Measurements from ENCODE around the gene RERE.

Gene RERE

DNA sequence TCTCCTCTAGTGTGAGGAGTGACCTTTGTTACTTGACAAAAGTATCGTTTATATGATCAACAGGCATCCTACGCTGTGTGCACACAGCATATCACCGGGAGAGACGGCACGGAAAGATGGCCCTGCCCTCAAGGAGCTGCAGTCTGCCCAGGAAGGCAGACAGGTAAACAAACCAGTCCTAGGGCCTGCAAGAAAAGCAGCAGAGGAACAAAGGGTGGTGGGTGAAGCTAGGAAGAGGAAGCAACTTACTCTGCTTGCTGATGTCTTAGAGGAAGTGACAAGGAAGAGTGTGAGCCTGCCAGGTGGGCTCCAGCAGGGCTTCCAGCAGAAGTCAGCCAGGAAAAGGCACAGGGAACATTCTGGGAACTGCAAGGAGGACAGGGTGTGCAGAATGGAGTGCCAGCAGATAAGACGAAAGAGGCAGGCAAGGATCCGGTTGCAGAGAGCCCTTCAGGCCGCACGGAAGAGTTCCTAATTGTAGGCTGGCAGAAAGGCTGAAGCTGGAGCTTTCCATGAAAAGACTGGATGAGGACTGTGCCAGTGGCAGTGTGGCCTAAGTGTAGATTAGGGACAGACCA lies 392.8 kb downstream of the RERE start:
- DNase-seq (ENCODE audit: low read depth) = peak; percentile 37

DNA sequence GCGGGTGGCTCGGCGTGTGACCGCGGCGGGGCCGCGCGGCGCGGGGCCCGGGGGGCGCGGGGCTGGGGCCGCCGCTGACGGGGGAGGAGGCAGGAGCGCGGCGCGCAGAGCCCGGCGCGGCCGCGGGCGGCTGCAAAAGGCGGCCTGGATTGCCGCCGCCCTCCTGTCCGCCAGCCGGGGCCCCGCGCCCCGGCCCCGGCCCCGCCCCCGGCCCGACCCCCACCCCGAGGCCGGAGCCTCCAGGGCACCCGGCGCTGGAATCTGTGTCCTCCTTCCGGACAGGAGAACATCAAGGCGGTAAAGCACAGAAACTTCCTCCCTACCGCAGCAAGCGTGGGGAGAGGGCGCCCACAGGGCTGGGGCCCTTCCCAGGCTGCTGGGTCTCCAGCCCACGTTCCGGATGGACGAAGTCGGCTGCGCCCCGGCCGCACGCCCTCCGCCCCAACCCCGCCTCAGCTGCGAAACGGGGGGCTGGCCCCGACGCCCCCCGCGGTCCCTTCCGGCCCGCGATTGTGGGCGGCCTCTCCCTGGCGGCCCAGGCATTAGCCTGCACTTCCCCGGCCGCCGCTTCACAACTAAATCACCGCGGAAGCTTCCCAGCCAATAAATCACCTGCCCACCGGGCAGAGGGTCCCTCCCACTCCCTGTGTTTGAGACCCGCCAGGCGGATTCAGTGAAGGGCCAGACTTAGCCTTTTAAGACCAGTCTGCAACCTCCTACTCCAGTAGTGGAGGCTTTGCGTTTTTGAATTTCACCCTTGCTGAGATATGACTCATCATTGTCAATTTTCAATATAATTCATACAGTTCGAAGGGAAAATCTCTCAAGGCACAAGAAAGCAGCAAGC lies 393.5 kb downstream of the RERE start:
- DNase-seq (ENCODE audit: low read depth) = peak; percentile 17

DNA sequence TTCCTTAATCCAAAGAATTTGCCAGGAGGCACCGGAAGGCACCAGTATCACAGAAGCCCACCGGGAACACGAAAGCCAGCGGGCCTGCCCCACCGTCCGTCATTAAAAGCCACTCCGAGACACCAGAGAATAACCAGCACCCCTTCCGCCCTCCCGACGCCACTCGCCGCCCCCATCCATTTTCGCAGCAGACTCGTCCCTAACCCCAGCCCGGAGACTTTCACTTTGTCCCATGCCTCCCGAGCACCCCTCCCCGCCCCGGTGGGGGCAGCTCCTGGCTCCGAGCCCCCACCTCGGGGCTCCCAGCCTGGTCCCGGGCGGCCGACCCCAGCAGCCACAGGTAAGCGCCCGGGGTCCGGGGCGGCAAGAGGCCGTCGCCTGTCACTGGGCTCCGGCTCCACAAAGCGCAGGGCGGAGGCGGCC lies 394.2 kb downstream of the RERE start:
- DNase-seq (ENCODE audit: low read depth) = peak; percentile 29

DNA sequence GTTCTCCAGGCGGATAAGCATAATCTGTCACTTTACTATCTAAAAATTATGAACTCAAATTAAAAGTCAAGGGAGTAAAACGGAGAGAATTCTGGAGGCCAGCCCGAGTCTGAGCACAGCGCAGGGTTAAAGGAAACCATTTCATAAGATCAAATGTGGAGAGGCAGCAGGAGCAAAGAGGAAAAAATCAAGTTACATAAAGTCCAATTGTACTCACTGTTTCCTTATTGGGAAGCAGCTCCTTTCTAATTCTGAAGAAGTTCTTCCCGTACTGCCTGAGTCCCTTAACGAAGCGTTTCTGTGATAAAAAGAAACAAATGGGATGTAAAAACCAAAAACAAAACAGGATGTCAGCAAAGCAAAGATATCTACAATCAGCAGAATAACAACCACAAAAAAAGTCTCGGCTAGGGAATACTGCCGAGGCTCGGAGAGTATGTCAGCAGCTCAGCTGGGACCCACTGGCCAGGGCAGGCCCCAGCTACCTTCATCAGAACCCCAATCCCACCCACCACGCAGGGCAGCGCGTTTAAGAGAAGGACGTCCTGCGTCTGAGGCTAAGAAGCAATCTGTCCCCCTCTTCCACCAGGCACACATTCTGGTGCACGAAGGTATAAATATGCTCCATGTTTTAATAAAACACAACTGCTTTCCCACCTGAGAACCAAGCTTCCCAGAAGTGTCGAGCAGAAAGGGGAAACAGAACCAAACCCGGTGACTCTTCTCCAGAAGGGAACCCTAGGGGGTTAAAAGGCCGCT lies 394.8 kb downstream of the RERE start:
- no peak for DNase-seq (ENCODE audit: low read depth)

DNA sequence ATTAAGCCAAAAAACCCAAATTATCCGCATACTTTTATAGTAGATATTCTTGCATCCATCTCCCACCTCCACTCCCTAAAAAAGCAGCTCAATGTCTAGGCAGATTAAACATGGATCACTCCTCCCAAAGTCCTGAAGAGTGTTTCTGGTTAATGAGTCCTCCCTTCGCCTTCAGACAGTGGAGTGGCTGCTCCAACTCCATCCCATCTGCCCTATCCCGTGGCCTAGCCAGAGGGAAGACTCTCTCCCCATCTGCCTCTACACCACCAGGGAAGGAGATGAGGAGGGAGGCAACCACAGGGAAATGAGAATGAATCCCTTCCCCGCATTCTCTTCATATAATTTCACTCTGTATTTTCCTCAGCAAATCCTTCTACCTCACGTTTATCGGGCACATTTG lies 395.7 kb downstream of the RERE start:
- no peak for DNase-seq (ENCODE audit: low read depth)

DNA sequence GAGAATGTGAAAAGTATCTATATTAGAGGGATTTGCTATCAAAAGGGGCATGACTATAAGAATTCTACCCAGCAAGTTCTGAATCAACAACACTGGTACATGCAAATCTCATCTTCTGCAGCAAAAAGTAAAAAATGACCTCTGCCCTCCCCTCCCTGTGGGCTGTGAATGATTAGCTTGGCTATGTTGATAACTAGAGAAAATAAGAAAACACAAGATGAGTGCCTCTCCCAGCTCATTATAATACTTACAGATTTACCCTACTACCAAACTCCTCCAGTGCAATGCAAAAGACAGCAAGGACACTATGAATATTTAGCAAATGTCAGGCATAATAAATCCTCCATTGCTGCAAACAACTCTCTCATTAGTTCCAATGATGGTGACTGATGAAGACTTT lies 397.1 kb downstream of the RERE start:
- no peak for DNase-seq (ENCODE audit: low read depth)

DNA sequence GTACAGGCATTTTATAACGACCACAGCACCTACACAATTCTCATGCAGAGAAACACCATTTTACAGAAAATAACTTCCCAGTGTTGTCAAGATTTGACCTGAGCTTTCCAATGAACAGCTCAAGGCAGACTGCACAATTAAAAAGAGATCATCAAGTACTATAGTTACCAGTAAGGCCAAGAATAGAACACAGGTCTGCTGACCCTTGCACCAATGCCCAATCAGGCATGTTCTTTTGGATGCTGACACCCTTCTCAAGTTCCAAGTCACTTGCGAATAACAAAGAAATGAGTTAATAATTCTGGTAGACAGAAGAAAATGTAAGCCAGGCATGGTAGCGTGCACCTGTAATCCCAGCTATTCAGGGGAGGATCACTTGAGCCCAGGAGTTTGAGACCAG lies 397.6 kb downstream of the RERE start:
- DNase-seq (ENCODE audit: low read depth) = no peak

DNA sequence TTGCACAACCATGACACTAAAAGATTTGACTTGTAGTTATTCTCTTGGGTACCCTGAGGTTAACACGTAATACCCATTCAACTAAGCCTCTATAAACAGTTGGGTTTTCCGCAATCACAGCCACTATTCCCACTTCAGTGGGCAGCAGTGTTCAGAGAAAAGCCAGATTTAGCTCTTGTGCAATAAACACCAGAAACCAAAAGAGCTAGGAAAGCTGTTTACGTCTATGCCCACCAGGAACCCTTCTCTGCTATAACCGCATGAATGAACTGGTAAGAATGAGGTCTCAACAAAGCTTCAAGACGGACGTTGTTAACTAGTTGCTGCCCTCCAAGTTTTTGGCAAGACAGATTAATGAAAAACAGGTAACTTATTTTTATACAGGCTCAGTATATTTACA lies 398.3 kb downstream of the RERE start:
- DNase-seq (ENCODE audit: low read depth) = no peak

DNA sequence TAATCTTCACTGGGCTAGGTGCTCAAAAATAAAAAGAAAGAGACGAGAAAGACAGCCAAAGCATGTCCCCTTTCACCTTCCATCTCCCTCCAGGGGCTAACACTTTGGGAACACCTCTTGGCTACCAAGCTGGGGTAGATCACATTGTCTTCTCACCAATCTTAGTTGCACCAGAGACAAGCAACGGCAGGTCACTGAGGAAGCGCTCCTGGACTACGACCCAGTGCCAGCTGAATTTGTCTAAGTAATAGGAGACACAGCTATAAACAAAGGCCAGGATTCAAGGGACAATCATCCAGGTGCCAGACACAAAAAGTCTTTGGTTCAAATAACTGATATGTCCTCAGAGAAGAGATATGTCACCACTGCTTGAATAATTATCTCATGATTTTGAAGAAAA lies 399.1 kb downstream of the RERE start:
- no peak for DNase-seq (ENCODE audit: low read depth)

DNA sequence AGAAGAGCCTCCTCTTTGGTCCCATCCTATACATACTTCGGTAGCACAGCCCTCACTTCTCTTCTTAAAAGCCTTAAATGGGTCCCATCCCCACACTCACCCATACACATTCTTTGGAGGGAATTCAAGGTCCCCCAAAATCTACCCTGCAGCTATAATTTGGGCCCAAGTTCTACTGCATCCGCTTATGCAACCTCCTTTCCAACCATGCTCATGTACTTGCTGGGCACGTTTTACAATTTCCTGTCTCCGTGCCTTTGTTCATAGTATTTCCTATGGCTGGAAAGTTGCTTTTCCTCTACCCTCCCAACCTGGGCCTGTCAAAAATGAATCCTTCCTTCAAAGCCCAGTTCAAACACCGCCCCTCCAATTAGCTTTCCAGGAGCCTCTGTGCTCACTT lies 399.8 kb downstream of the RERE start:
- DNase-seq (ENCODE audit: low read depth) = no peak

DNA sequence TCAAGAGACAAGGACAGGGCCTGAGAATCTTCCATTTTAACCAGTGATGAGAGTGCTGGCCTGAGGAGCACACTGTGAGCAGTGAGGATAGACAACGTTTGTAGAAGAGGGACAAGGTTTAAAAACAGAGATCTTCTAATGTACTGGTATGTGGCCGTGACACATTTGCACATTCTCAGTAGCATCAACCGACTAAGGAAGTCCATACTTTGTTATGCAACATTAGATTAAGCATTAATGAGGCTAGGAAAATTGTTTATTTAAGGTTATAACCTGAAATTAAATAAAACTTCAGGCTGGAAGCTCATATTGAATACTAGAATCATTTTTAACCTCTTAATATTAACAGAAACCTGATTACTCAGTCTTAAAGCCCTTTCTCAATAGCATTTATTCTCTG lies 400.6 kb downstream of the RERE start:
- no peak for DNase-seq (ENCODE audit: low read depth)

DNA sequence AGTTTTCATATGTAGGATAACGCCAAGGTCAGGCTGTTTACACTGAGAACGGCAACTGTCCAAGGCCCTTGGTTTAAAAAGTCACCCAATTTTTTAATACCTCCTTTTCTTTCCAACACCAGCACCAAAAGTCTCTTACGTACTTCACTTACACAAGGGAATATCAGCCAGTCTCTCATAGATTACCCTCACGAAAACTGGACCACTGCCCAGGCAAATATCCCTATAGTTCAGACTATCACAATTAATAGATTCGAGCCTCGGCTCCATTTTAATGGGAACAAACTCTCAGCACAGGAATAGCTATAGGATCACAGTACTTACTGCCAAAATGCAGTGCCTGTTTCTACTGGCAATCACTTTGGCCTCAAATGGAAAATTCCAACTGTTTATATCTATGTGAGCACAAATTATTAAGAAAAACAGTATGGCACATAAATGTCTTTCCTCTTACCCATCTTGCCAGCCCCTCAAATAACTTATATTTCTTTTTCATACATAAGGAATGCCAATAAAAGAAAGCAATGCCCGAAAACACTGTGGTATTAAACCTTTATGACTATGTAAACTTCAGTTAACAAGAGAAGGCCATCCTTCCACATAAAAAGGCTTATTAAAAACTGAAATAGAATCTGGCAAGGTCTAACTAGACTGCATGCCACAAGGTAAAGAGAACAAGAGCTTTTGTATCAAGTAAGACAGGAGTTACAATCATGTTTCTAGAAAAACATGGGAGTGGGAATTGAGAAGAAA lies 401.7 kb downstream of the RERE start:
- DNase-seq (ENCODE audit: low read depth) = no peak

DNA sequence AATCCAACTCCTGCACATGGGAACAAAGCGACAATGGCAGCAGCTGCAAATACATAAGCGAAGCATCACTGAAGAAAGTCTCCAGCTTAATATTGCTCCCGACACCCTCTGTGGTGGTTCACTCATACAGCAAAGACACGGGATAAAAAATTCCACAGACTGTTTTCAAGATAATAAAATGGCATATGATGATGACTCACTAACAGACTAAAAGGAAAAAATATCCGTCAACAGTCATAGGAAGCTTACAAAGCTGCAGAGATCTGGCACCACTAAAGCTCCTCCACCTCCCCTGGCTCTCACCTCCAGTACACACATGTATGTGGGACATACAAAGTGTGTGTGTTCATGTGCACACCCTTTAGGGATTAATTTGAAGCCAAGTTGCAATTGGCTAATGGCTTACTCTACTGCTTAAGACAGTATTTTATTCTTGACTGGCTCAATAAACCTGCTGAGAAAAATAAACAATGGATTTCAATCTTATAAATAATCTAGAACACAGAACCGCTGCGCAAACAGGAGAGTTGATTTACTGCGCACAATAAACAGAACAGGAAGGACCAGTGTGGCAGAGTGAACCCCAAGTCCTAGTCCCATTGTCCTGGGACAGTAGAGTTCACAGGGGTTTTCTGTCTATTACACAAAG lies 405.1 kb downstream of the RERE start:
- no peak for DNase-seq (ENCODE audit: low read depth)

DNA sequence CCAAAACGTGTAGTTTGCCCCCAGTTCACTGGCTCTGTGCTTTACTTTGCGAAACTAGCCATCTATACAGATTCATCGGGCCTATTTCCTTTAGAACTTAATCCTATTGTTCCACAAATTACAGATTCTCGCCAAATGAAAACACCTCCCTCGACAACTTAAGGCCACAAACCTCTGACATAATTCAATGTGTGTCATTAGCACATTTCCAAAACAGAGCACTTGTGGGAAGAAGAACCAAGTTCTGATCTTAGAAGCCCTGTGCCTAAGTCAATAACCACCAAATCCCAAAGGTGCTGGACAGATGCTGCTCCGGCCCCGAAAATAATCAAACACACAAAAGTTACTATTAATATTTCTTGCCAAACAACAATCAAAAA lies 405.6 kb downstream of the RERE start:
- no peak for DNase-seq (ENCODE audit: low read depth)

DNA sequence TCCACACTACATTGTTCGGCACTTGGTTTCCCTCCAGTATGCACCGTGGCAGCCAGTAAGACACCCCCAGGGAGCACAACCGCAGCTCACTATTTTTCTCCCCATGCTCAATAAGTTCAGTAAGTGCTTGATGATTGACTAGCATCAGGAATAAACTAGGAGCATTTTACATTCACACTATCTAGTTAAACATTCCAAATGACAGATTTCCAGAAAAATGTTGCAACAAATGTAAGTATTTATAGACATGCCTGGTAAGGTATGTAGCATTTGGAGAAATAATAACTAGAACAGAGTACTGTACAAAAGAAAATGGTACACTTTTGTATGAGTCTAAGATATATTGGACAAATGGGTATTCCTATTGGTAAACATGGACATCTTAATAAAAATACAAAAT lies 406.6 kb downstream of the RERE start:
- DNase-seq (ENCODE audit: low read depth) = no peak

DNA sequence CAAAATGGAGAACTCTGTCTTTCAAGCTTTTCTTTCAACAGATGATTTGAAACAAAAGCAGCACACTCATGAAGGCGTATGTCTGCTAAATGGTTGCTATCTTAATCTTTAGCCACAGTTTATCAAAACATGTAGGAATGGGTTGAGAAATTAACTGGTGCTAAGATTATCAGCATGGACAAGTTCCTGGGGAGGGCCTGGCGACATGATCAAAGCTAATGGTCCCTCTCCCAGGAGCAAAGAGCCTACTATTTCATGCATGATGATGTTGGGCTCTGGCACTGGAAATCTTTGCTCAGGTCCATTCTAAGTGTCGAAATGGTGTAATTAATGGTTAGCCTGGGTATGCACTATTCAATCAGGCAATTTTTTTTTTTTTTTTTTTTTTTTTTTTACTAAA lies 407.8 kb downstream of the RERE start:
- no peak for DNase-seq (ENCODE audit: low read depth)

DNA sequence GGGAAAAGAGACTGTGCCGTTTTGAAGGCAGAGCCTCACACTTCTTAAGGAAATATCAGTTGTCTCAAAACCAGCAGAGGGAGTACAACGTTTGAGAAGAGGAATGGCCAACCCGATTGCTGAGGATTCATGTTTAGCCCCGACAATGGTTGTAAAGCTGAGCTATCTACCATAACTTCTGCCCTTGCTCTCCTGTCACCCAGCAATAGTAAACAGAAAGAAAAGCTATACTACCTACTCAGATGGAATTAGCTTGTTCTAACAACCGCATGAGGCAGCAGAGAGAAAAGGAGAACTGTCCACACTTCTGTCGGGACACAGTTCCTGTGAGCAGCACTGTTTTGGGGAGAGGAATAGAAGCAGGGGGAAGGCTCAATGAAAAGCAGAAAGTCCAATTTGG lies 408.3 kb downstream of the RERE start:
- DNase-seq (ENCODE audit: low read depth) = no peak

DNA sequence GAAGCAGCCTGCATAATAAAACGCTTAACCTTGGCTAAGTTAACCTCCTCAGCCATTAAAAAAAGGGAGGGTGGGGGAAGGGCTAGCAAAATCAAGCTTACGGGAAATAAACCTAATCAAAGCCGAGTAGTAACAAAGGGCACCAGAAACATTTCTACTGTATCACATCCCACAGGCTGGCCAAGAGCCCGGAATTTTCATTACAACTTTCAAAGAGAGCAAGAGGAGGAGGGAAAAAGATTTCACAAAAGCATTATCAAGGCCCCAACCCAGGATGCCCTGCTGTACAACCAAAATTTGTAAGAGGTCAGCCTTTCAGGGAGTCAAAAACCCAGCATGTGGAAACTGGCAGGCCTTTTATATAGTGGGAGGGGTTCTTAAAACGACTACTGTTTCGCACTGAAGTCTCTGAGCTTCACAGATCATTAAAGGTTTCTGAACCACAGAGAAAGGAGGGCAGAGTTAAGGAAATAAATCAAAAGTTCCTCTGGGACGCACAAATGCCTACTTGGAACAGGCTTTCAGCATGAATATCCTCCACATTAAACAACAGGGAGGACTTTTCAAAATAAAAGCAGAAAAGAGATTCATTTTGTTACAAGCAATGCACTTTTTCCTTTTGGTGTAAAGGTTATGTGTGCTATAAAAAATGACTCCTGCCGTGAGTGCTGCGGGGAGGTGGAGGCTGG lies 409.1 kb downstream of the RERE start:
- DNase-seq (ENCODE audit: low read depth) = no peak

DNA sequence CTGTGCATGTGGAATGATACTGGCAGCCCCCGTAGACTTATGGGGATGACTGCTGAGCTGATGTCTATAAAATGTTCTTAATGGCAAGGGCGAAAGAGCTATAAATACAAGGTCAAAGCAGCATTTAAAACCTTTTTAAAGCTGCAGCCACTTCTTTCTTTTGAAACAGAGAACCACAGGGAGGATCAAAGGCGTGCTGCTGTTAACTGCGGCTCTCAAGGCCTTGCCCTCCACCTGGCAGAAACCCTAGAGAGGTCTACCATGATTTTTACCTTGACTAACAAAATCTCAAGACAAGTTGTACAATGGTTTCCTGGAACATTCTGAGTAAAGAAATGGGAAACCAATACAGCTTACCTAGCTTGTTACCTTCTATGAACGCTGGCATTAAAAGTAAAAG lies 409.8 kb downstream of the RERE start:
- no peak for DNase-seq (ENCODE audit: low read depth)

DNA sequence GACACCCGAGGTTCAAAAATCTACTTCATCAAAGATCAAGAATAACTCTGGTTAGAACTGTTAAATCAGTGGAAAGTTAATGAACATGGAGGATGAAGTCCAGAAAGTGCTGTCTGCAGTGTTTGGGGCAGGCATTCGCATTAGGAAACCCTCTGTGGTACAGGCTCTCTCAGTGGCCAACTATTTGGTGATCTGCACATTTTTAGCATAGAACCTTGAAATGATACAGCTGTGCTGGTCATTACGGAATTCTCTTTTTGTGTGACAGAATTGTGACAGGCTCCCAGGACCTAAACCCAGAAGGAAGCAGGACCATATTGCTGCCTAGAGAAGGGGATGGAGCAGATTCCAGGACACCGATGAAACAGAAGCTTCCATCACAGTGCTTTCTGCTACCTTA lies 410.5 kb downstream of the RERE start:
- DNase-seq (ENCODE audit: low read depth) = no peak

DNA sequence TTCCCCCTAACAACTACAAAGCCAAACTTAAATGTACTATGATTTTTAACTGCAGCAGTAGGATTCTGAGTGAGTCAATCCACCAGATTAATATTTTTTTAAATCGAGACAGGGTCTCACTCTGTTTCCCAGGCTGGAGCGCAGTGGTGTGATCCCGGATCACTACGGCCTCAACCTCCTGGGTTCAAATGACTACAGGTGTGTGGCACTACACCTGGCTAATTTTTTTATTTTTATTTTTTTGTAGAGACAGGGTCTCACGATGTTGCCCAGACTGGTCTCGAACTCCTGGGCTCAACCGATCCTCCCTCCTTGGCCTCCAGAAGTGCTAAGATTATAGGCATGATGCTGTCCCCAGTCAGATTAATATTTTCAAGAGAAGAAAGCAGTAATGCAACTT lies 411.4 kb downstream of the RERE start:
- no peak for DNase-seq (ENCODE audit: low read depth)

Measured in T follicular helper cell (primary cell).